GM19239 (cell line): ENCODE measurements around the gene NTRK2.

Experiments used
- DNase-seq: peaks from one replicate; pipeline ENCODE4 v3.0.0; 2011; ENCODE audit warnings: low spot score; ENCODE audit not compliant: insufficient read length
- FAIRE-seq: peaks from 2 replicates; lab custom pipeline; 2011; peaks lifted over from hg19 to GRCh38; lab: Jason Lieb, UNC

Gene NTRK2

GRCh38 chr9:84679571-84679970 is 10.0 kb downstream of the NTRK2 start:
- DNase-seq (no peak), FAIRE-seq (no peak)

DNA sequence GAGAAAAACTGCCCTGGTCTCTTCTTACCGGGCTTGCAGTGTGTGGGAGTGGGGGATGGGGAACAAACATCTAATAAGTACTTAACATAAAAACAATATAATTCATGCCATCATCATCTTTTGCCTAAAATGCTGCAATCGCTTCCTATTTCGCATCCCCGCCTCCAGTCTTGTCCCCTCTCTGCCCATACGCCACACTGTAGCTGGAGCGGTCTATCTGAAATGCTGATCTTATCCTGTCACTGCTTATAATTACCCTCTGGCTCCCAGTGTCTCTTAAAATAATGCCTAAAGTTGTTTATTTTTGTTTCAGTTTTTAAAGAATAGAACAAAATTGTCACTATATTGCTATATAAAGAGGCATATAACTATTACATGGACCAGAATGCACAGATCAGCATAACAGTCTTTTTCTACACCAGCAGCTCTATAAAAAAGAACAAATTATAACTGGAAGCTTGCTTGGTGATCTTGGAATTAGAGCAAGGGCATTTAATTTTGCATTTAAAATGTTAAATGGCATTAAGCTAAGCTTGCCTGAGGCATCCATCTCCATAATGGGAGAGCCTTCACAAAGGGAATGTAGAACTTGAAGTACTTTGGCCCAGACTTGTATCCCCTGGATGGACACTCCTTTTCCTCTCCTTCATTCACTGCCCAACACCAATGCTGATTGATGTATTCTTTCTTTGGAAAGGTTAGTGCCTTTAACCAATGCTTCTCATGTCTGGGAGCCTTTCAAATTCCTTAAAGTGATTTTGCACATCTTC is 12.2 kb downstream of the NTRK2 start:
- FAIRE-seq (no peak), DNase-seq (no peak)

- DNase-seq: no peak
- FAIRE-seq: no peak
Observed at GRCh38 chr9:84686068-84686467, 16.5 kb downstream of the NTRK2 start.

- no peak for FAIRE-seq
- DNase-seq: no peak
Observed at GRCh38 chr9:84688956-84689355, 19.4 kb downstream of the NTRK2 start.

- no peak for FAIRE-seq
- DNase-seq: no peak
Observed at GRCh38 chr9:84691634-84692033, 22.1 kb downstream of the NTRK2 start.

- FAIRE-seq (no peak), DNase-seq (no peak)
Observed at GRCh38 chr9:84694248-84694647, 24.7 kb downstream of the NTRK2 start.

DNA sequence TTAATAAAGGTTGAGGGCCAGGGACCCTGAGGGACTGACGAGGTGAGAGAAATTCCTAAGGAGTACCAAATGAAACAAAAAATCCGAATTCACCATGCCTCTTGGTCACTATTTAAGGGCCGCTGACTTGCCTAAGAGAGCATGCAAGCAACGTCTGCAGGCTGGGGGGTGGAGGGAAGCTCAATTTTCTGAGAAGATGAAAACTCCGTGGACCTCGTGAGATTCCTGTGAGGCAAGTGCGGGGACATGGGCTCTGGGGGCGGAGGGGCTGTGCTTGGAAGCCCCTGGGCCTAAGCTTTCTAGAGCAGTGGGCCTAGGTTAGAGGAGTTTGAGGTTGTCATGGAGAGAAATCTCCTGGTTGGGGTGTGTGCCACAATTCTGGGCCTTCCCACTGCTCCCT is 27.5 kb downstream of the NTRK2 start:
- FAIRE-seq (no peak), DNase-seq (no peak)

DNA sequence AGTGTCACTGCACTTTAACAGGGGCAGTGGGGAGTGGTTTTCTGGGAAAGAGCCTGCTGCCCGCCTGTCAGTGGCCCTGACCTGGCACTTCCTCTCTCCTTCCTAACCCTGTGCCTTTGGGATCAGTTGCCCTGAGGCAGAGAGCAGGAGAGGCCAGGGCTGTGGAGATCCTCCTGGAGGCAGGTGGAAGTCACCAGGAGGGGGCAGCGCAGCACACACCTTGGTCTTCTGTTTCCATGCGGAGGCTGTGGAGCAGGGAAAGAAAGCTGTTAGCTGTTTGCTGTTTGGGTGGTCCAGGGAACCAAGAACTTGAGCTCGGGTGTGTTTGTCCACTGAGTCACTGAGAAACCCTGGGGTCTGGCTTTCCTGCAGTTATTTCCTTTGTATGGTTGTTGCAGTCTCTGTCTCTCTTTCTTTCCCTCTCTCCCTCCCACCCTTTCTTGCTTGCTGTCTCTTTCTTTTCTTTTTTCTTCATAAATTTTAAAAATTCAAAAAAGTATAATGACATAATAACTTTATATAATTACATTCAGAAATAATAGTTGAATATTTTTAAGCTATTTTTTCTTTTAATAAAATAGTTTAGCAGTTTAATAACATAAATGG is 28.1 kb downstream of the NTRK2 start:
- peak; percentile 96 for FAIRE-seq
- DNase-seq: peak; percentile 25

DNA sequence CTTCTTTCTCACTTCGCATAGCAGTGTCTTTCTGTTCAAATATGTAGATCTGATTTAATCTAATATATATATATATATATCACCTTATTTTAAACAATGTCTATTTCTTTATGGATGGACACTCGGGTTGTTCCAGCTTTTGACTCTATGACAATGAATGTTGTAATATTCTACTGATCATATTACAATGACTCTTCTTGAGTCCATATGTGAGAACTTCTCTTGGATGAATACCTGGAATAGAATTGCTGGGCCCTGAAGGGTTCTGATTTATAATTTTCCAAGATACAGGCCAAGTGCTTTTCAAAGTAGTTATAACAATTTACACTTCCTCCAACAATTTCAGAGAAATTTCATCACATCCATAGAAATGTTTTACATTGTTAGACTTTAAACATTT is 28.8 kb downstream of the NTRK2 start:
- no peak for DNase-seq

DNA sequence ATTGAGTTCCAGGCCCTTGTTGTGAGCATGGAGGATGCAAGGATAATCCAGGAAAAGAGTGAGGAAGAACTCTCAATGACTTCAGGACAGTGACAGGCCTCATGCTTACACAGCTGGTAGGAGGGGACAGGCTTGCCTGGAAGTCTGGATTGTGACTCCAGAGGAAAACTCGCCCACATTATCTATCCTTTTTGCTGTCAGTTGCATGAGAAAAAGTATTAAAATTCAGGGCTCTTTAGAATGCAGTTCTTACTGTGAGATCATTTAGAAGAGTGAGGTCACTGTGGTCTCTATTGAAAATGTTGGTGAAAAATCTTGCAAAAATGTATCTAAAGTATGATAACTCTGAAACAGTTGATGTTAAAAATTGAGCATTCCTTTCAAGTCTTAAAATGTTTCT is 30.5 kb downstream of the NTRK2 start:
- no peak for FAIRE-seq

More for the DNA sequence above, 28.8 kb downstream of the NTRK2 start:
- FAIRE-seq: no peak

DNA sequence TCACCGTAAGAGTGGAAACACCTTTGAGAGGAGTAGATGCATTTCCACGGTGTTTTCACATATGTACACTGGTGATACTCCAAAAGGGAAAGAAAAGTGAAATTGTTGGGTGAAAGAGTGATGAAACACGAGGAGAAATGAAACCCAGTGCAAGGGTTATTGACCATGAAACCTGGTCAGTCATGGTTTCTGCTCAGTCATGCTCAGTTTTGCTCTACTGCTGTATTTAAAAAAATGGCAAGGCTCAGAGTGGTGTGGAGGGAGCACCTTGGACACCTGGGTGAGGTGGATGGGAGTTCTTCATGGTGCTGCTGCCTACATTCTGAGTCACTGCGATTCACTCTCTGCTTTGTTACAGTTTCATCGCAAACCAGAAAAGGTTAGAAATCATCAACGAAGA is 32.3 kb downstream of the NTRK2 start:
- FAIRE-seq (peak; percentile 95), DNase-seq (peak; percentile 20)

More for the DNA sequence above, 30.5 kb downstream of the NTRK2 start:
- DNase-seq: no peak

GRCh38 chr9:84702471-84702870 is 32.9 kb downstream of the NTRK2 start:
- FAIRE-seq: peak; percentile 31

DNA sequence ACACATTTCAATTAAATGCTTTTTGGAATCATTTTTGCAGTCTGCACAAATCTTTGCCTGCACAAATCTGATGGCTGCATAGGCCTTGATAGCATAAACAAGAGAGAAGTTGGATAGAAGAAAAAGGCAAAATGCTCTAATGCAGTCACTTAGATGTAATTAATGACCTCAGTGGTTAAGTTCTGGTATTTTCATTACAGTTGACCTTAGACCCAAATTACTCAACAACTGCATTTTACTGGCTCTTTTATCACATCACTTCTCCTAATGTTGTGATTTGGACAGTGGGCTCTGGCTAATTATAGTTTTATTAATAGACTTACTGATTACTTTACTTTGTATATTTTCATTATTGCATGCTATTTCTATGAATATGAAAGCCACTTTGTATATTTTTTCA is 34.3 kb downstream of the NTRK2 start:
- DNase-seq: no peak
- FAIRE-seq: no peak

More at GRCh38 chr9:84702471-84702870, 32.9 kb downstream of the NTRK2 start:
- DNase-seq: no peak

GRCh38 chr9:84705128-84705527 is 35.6 kb downstream of the NTRK2 start:
- no peak for FAIRE-seq
- DNase-seq: no peak

DNA sequence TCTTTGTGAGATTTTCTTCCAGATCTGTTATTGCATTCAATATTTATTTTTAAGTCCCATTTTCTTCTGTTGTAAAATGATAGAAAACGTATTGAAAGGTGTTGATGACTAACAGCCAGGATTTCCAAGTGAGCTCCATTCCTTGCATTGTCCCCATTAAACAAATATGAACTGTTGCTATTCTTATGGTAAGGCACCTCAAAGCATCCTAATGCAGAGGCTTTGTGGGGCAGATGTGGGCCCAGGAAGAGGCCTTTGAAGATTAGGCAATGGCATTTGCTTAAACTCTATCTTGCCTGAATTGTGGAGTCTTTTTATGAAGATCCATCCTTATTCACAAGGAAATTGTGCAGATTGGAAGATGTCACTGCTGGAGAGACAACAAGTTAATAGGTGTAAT is 38.9 kb downstream of the NTRK2 start:
- DNase-seq (no peak), FAIRE-seq (peak; percentile 66)

DNA sequence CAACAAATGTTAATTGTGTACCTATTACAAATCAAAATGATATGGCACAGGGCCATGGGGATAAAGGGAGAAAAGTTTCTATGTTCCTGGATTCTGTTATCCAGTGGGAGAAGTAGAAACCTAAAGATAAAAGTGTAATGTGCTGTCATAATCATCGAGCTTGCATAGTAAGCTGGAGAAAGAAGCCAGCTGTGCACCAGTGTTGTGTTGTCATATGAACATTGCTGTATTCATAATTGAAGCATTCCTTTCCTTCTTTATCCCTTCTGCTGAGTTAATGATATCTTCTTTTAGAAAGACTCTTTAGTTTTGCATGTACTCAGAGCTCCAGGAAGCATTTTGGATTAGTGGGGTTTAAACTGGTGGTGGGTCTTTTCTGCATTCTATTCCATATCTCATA is 39.5 kb downstream of the NTRK2 start:
- DNase-seq: no peak
- no peak for FAIRE-seq

DNA sequence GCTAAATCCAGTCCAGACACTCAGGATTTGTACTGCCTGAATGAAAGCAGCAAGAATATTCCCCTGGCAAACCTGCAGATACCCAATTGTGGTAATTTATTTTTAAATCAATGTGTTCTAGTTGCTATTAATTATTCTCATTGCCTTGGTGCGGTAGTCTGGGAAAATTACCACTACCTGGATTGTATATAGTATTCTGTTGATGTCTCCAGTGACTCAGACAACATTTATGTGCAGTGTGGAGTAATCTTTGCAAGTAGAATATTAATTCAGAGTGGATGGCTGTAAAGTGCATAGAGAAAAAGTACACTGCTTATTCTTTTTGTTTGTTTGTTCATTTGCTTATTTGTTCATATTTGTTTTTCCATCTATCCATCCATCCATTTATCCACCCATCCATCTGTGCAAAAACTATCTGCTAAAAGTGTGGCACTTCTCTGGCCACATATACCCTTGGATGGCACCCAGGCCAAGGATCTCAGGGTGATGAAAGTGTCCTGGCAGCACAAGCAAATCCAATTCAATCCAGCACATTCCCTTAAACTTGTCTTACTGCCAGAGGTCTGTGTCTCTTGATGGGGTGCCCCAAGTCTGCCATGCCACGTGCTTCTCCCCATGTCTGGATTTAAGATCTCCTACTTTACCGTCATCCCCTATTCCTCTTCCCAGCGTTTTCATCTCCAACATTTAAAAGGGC is 41.3 kb downstream of the NTRK2 start:
- FAIRE-seq (no peak), DNase-seq (no peak)

DNA sequence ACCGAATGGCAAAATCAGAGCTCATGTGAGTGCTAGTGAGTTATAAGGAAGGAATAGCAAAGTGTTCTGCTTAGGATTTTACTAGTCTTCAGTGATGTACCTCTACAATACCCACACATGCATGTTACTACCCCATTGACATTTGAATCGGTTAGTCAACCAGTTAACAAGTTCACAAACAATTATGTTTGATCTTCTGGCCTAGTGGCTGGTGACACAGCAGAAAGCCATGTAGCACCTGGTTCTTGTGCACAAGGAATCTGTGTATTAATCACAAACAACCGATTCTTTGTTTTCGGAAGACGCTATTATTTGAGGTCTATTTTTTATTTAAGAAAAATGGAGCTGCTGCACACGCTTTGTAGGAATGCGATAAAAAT is 41.9 kb downstream of the NTRK2 start:
- FAIRE-seq (peak; percentile 33), DNase-seq (no peak)

- FAIRE-seq: no peak
- DNase-seq: no peak
Observed at GRCh38 chr9:84711936-84712335, 42.4 kb downstream of the NTRK2 start.

DNA sequence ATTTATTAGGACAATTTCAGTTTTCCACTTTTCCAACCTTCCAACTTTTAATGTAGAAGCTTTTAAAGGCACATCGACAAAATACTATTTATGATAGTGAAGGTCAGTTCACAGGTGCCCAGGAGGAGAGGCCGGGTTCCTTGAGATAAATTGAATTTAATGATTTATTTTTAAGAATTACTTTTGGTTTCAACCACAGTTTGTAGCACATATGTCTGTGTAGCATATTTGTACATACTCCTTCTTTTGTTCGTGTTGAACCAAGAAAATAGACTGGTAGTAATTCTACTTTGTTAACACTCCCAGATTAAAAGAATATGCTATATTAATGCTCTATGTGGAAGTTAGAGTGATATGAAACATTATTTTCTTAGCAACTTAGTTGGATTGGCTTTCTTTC is 46.7 kb downstream of the NTRK2 start:
- DNase-seq (no peak), FAIRE-seq (no peak)

DNA sequence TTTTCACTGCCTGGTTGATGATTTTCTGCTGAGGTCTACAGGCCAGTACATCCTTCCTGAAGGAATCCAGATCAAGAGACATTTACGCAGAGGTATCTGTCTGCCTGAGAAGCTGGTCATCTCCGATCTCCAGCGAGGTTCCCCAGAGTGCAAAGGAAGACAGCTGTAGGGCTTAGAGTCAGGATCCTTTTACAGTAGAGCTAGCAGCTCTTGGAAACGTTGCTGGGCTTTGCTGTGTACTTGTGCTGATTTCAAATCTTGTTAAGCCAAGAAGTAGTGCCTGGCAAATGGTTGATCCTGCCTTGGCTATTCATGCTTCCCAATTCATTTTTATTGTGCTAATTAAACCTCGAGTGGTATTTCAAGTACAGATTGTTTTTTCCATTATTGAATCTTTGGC is 48.9 kb downstream of the NTRK2 start:
- no peak for DNase-seq
- FAIRE-seq: no peak
